Measurements from ENCODE around the gene PPIAL4G.
A peak's percentile ranks its signal among the peaks of the same experiment; 100 is the strongest.
"Not testable (repeated sequence)": the region's sequence is repeated elsewhere in the genome, so short reads cannot be mapped to it uniquely, and the experiment has no call there.

PPIAL4G gene

GRCh38 chr1:148483029-148483428, at the start of gene PPIAL4G:
PPIAL4G (minus strand) TSS chr1:148483302; CDS start chr1:148483252, 50 bp downstream.
- H3K36me3 ChIP-seq (ENCODE audit: insufficient read depth, low read depth, low read length); H3K27ac ChIP-seq (ENCODE audit: low read length); H3K4me3 ChIP-seq (ENCODE audit: low read length); H3K9ac ChIP-seq (ENCODE audit: low read depth, low read length); H3K4me1 ChIP-seq (ENCODE audit: insufficient read depth, low read length); H3K27me3 ChIP-seq (ENCODE audit: insufficient read depth, low read length); H3K9me3 ChIP-seq (ENCODE audit: insufficient read depth, low read depth, low read length): not testable (repeated sequence)

GRCh38 chr1:148532158-148532557, 49.1 kb upstream of the PPIAL4G start:
- not testable (repeated sequence) for H3K27ac ChIP-seq (ENCODE audit: low read length); H3K4me3 ChIP-seq (ENCODE audit: low read length); H3K9me3 ChIP-seq (ENCODE audit: insufficient read depth, low read depth, low read length); H3K36me3 ChIP-seq (ENCODE audit: insufficient read depth, low read depth, low read length); H3K9ac ChIP-seq (ENCODE audit: low read depth, low read length); H3K27me3 ChIP-seq (ENCODE audit: insufficient read depth, low read length); H3K4me1 ChIP-seq (ENCODE audit: insufficient read depth, low read length)

GRCh38 chr1:148529101-148529567, 46.0 kb upstream of the PPIAL4G start:
- H3K9me3 ChIP-seq (ENCODE audit: insufficient read depth, low read depth, low read length); H3K9ac ChIP-seq (ENCODE audit: low read depth, low read length); H3K27me3 ChIP-seq (ENCODE audit: insufficient read depth, low read length); H3K36me3 ChIP-seq (ENCODE audit: insufficient read depth, low read depth, low read length); H3K27ac ChIP-seq (ENCODE audit: low read length); H3K4me1 ChIP-seq (ENCODE audit: insufficient read depth, low read length): not testable (repeated sequence)
- H3K4me3 ChIP-seq (ENCODE audit: low read length): peak overlapping the region; percentile 50; the same call in 1 of the 2 replicates

DNA sequence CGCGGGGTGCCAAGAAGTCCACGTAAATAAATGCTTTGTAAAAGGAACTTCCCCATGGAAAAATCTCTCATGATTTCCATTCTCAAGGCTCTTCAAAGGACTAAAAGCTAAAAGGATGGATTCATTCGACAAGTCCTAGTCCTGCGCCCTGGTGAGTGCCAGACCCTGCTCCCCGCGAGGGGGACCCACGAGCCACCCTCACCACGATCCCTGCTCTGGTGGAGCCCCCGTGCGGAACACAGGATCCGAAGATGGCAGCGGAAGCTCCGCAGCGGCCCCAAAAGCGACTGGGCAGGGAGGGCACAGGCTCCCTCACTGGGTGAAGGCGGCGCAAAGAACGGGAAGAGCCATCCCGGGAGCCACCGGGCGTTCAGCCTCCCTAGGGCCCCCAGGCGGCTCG, 45.5 kb upstream of the PPIAL4G start:
- H3K4me1 ChIP-seq (ENCODE audit: insufficient read depth, low read length); H3K9me3 ChIP-seq (ENCODE audit: insufficient read depth, low read depth, low read length); H3K36me3 ChIP-seq (ENCODE audit: insufficient read depth, low read depth, low read length); H3K27ac ChIP-seq (ENCODE audit: low read length); H3K9ac ChIP-seq (ENCODE audit: low read depth, low read length); H3K27me3 ChIP-seq (ENCODE audit: insufficient read depth, low read length); H3K4me3 ChIP-seq (ENCODE audit: low read length): not testable (repeated sequence)

DNA sequence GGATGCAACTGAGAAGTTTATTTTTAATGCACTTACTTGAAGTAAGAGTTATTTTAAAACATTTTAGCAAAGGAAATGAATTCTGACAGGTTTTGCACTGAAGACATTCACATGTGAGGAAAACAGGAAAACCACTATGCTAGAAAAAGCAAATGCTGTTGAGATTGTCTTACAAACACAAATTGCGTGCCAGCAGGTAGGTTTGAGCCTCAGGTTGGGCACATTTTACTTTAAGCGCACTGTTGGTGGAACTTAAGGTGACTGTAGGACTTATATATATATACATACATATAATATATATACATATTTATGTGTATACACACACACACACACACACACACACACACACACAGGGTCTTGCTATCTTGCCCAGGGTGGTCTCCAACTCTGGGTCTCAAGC, 43.5 kb upstream of the PPIAL4G start:
- not testable (repeated sequence) for H3K27me3 ChIP-seq (ENCODE audit: insufficient read depth, low read length)

GRCh38 chr1:148523205-148524144, 40.4 kb upstream of the PPIAL4G start:
- not testable (repeated sequence) for H3K9me3 ChIP-seq (ENCODE audit: insufficient read depth, low read depth, low read length); H3K27ac ChIP-seq (ENCODE audit: low read length); H3K9ac ChIP-seq (ENCODE audit: low read depth, low read length); H3K4me3 ChIP-seq (ENCODE audit: low read length); H3K4me1 ChIP-seq (ENCODE audit: insufficient read depth, low read length); H3K27me3 ChIP-seq (ENCODE audit: insufficient read depth, low read length); H3K36me3 ChIP-seq (ENCODE audit: insufficient read depth, low read depth, low read length)

More for the DNA sequence above, 43.5 kb upstream of the PPIAL4G start:
- H3K36me3 ChIP-seq (ENCODE audit: insufficient read depth, low read depth, low read length); H3K9me3 ChIP-seq (ENCODE audit: insufficient read depth, low read depth, low read length); H3K9ac ChIP-seq (ENCODE audit: low read depth, low read length); H3K4me1 ChIP-seq (ENCODE audit: insufficient read depth, low read length); H3K27ac ChIP-seq (ENCODE audit: low read length); H3K4me3 ChIP-seq (ENCODE audit: low read length): not testable (repeated sequence)

- not testable (repeated sequence) for H3K9me3 ChIP-seq (ENCODE audit: insufficient read depth, low read depth, low read length); H3K9ac ChIP-seq (ENCODE audit: low read depth, low read length); H3K27me3 ChIP-seq (ENCODE audit: insufficient read depth, low read length); H3K27ac ChIP-seq (ENCODE audit: low read length); H3K36me3 ChIP-seq (ENCODE audit: insufficient read depth, low read depth, low read length); H3K4me1 ChIP-seq (ENCODE audit: insufficient read depth, low read length)
- H3K4me3 ChIP-seq (ENCODE audit: low read length): peak overlapping the region; percentile 33; the same call in 1 of the 2 replicates
These were observed 39.6 kb upstream of the PPIAL4G start for GRCh38 chr1:148522561-148523204.

- H3K9ac ChIP-seq (ENCODE audit: low read depth, low read length); H3K9me3 ChIP-seq (ENCODE audit: insufficient read depth, low read depth, low read length); H3K27me3 ChIP-seq (ENCODE audit: insufficient read depth, low read length); H3K36me3 ChIP-seq (ENCODE audit: insufficient read depth, low read depth, low read length); H3K4me3 ChIP-seq (ENCODE audit: low read length); H3K4me1 ChIP-seq (ENCODE audit: insufficient read depth, low read length); H3K27ac ChIP-seq (ENCODE audit: low read length): not testable (repeated sequence)
These were observed 39.0 kb upstream of the PPIAL4G start for GRCh38 chr1:148522072-148522471.

GRCh38 chr1:148514310-148514709, 31.2 kb upstream of the PPIAL4G start:
- not testable (repeated sequence) for H3K9me3 ChIP-seq (ENCODE audit: insufficient read depth, low read depth, low read length); H3K4me1 ChIP-seq (ENCODE audit: insufficient read depth, low read length); H3K9ac ChIP-seq (ENCODE audit: low read depth, low read length); H3K4me3 ChIP-seq (ENCODE audit: low read length); H3K27ac ChIP-seq (ENCODE audit: low read length); H3K36me3 ChIP-seq (ENCODE audit: insufficient read depth, low read depth, low read length); H3K27me3 ChIP-seq (ENCODE audit: insufficient read depth, low read length)

GRCh38 chr1:148512571-148513184, 29.6 kb upstream of the PPIAL4G start:
- not testable (repeated sequence) for H3K9me3 ChIP-seq (ENCODE audit: insufficient read depth, low read depth, low read length); H3K4me3 ChIP-seq (ENCODE audit: low read length); H3K27ac ChIP-seq (ENCODE audit: low read length); H3K36me3 ChIP-seq (ENCODE audit: insufficient read depth, low read depth, low read length); H3K9ac ChIP-seq (ENCODE audit: low read depth, low read length); H3K27me3 ChIP-seq (ENCODE audit: insufficient read depth, low read length); H3K4me1 ChIP-seq (ENCODE audit: insufficient read depth, low read length)

DNA sequence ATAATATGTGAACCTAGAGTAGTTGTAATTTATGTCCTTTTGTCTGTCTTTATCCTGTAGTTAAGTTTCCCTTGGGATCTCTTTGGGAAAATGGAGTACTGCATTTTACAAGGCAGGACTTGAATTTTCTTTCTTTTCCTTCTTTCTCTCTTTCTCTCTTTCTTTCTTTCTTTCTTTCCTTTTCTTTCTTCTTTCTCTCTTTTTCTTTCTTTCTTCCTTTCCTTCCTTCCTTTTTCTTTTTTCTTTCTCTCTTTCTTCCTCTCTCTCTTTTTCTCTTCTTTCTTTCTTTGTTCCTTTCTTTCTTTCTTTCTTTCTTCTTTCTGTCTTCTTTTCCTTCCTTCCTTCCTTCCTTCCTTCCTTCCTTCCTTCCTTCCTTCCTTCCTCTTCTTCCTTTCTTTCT, 10.8 kb upstream of the PPIAL4G start:
- not testable (repeated sequence) for H3K27ac ChIP-seq (ENCODE audit: low read length); H3K9me3 ChIP-seq (ENCODE audit: insufficient read depth, low read depth, low read length); H3K27me3 ChIP-seq (ENCODE audit: insufficient read depth, low read length); H3K4me1 ChIP-seq (ENCODE audit: insufficient read depth, low read length); H3K36me3 ChIP-seq (ENCODE audit: insufficient read depth, low read depth, low read length); H3K4me3 ChIP-seq (ENCODE audit: low read length); H3K9ac ChIP-seq (ENCODE audit: low read depth, low read length)

- not testable (repeated sequence) for H3K9ac ChIP-seq (ENCODE audit: low read depth, low read length); H3K4me1 ChIP-seq (ENCODE audit: insufficient read depth, low read length); H3K27me3 ChIP-seq (ENCODE audit: insufficient read depth, low read length); H3K36me3 ChIP-seq (ENCODE audit: insufficient read depth, low read depth, low read length); H3K27ac ChIP-seq (ENCODE audit: low read length); H3K4me3 ChIP-seq (ENCODE audit: low read length); H3K9me3 ChIP-seq (ENCODE audit: insufficient read depth, low read depth, low read length)
These were observed 2.0 kb downstream of the PPIAL4G start for GRCh38 chr1:148481134-148481533.

Data from iPS-20b (cell line).